ENCODE measurements around the gene METTL16.
"Not testable (repeated sequence)": the region's sequence is repeated elsewhere in the genome, so short reads cannot be mapped to it uniquely, and the experiment has no call there.

METTL16 gene, protein sequence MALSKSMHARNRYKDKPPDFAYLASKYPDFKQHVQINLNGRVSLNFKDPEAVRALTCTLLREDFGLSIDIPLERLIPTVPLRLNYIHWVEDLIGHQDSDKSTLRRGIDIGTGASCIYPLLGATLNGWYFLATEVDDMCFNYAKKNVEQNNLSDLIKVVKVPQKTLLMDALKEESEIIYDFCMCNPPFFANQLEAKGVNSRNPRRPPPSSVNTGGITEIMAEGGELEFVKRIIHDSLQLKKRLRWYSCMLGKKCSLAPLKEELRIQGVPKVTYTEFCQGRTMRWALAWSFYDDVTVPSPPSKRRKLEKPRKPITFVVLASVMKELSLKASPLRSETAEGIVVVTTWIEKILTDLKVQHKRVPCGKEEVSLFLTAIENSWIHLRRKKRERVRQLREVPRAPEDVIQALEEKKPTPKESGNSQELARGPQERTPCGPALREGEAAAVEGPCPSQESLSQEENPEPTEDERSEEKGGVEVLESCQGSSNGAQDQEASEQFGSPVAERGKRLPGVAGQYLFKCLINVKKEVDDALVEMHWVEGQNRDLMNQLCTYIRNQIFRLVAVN

DNA sequence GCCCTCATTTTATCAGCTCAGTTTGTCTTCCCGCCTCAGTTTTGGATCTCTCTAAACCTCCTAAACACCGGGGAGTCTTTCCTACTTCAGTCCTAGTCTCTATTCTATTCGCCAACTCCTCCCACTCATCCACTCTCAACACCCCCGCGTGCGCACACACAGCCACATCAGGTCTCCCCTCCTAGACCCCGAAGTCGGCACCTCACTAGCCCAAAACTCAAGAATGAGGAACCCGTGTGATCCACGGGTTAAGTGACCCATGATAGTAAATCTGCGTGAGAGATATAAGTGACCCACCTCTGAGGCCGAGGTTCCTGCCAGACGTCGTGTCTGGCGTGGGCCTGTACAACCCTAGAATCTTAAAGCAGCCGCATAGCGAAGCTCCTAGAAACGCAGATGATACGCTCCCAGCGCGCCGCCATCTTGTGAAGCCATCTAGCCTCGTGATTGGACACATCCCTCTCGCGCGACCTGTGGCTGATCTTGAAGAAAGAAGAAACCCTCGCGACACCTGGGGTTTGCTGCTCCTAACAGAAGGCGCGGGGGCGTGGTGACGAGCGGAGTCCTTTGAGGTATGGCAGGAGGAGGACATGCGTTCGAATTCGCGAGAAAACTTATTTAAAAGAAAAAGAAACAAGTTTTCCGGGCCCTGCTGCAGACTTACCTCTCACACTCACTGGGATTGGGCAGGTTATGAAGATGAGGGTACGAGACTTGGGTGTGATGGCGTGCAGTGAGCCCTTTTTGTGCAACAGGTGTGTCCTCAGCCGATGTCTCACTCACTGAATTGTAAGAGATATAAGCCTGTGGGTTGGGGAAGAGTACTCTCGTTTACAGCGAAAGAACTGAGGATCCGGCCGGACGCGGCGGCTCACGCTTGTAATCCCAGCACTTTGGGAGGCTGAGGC, at the start of gene METTL16:
Gene METTL16, minus strand, starts transcription at position 427 of the 908 bp plus-strand sequence. CDS start 9,557 bp downstream, outside the sequence.
- peak; percentile 98 to 99 for DNase-seq

DNA sequence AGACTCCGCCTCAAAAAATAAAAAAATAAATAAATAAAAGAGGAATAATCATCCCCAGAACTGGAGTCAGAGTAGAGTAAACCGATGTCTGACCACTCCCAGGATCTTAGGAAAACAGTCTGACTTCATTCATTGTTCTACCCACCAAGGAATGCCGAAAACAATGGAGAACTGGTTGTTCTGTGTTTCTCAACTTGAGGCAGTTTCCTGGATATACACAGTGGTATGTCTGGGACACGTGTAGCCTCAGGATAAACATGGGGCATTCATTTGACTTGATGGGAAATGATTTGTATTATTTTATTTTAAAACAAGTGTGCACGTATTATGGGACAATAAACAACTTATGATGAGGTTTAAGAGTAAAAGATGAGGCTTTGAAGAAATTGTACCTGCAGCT, 49.0 kb upstream of the METTL16 start:
- no peak for DNase-seq

DNA sequence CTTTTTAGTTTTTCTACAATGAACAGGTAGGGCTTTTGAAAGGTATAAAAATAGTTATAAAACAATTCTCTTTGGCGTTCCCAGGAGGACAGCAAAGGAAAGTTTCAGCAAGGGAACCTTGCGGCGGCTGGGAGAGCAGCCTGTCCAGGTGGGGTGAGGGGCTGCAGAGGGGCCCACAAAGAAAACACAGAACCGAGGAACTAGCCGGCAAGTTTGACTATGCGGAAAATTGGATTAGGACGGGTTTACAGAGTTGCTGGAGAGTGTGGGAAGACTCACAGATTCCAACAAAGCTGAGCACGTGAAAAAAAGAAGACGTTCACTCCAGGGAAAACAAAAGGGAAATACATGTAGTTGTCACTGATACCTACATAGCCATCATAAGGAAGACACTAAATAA, 40.2 kb upstream of the METTL16 start:
- DNase-seq, result no peak

- no peak for DNase-seq
Measured at GRCh38 chr17:2551493-2551892, 39.8 kb upstream of the METTL16 start.

DNA sequence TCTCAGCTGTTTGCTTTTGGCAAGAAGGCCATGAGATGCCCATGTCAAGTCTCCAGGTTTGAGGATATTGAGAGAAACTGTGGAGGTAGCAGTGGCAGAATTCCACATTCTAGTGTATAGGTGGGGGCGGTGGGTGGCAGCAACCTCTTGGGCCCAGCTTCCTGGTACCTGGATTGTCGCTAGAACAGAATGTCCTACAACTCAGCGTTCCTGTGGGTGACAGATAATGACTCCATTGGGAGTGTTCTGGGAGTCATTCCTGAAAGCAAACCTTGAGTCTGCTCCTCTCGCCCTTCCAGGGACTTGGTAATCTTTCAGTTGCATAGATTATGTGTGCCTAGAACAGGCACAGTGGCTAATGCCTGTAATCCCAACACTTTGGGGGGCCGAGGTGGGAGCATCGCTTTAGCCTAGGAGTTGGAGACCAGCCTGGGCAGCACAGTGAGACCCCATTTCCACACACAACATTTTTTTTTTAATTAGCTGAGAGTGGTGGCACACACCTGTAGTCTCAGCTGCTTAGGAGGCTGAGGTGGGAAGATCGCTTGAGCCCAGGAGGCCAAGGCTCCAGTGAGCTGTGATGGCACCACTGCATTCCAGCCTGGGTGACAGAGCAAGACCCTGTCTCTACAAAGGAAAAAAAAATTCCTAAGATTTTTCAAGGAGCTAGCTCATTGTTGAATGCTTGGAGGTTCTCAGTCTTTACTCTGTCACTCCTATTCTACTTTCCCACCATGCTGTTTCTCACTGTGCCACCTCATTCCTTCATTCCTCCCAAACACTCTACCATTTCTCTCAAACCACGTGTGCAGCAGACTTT, 37.9 kb upstream of the METTL16 start:
- no peak for DNase-seq

DNA sequence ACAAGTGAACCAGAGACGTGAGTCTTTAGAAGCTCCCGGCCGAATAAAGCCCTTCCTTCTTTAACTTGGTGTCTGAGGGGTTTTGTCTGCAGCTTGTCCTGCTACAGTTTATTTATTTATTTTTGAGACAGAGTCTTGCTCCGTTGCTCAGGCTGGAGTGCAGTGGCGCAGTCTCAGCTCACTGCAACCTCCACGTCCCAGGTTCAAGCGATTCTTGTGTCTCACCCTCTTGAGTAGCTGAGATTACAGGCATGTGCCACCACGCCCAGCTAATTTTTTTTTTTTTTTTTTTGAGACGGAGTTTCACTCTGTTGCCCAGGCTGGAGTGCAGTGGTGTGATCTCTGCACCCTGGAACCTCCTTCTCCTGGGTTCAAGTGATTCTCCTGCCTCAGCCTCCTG, 36.3 kb upstream of the METTL16 start:
- not testable (repeated sequence) for DNase-seq

DNA sequence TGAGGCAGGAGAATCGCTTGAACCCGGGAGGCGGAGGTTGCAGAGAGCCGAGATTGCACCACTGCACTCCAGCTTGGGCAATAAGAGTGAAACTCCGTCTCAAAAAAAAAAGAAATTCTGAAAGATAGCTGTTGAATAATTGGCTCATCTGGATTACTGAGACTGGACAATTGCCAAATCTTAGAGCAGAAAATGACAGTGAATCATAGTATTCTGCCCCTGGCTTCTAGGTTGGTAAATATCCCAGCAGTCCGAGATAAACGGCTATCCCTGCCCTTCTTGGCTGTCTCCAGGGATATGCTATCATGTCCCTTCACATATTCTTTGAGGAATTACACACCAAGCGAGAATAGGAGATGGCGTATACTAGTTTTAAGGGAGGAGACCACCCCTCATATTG, 35.5 kb upstream of the METTL16 start:
- DNase-seq, result no peak

- no peak for DNase-seq
Measured at GRCh38 chr17:2545393-2545792, 33.7 kb upstream of the METTL16 start.

GRCh38 chr17:2542456-2542855, 30.8 kb upstream of the METTL16 start:
- no peak for DNase-seq

GRCh38 chr17:2542056-2542455, 30.4 kb upstream of the METTL16 start:
- no peak for DNase-seq

DNA sequence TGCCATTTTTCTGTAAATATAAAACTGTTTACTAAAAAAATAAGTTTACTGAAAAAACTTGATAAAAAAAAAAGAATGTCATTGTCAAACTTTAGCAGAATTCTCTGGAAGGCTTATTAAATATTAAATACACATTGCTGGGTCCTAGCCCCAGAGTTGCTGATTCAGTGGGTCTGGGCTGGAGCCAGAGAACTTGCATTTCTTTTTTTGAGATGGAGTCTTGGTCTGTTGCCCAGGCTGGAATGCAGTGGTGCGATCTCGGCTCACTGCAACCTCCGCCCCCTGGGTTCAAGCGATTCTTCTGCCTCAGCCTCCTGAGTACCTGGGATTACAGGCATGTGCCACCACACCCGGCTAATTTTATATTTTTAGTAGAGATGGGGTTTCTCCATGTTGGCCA, 25.9 kb upstream of the METTL16 start:
- DNase-seq, result not testable (repeated sequence)

DNA sequence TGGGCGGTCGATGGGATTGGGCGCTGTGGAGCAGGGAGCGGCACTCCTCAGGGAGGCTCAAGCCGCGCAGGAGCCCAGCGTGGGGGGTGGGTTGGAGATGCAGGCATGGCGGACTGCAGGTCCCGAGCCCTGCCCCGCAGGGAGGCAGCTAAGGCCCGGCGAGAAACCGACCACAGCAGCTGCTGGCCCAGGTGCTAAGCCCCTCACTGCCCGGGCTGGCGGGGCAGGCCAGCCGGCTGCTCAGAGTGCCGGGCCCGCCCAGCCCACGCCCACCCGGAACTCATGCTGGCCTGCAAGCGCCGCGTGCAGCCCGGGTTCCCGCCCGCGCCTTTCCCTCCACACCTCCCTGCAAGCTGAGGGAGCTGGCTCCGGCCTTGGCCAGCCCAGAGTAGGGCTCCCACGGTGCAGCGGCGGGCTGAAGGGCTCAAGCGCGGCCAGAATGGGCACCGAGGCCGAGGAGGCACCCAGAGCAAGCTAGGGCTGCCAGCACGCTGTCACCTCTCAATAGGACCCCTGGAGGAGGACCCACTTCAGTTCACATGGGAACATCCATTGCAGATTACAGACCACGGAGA, 20.5 kb upstream of the METTL16 start:
- DNase-seq, result no peak

- not testable (repeated sequence) for DNase-seq
Measured at GRCh38 chr17:2531243-2531954, 19.7 kb upstream of the METTL16 start.

GRCh38 chr17:2521775-2522410, 10.2 kb upstream of the METTL16 start:
- not testable (repeated sequence) for DNase-seq

DNA sequence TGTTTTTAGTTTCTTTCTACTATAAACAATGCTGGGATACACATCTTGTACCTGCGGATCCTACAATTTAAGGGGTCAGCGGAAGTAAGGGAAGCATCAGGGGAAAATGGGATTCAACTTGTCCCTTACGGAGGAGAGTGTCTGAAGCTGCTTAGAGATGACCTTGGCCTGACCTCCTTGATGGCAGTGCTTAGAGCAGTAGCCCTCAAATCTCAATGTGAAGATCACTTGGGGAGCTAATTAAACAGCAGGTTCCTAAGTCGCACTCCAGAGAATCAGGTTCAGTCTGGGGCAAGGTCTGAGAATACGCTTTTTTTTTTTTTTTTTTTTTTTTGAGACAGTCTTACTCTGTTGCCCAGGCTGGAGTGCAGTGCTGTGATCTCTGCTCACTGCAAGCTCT, 9.6 kb upstream of the METTL16 start:
- no peak for DNase-seq

DNA sequence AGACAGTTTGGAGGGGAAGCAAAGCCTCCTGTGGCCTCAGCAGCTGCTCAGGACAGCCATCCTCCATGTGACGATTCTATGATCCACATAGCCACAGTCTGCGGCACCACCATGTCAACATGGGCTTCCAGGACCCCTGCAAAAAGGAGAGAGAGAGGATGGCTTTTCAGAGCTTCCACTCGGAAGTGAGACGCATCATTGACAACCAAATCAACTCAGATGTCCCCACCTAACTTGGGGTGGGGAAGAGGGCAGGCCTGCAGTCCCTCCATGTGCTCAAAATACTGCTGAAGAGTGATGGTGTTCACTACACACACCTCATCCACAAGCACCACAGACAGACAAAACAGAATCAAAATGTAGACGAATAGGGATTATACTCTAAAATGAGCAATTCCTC, 5.9 kb upstream of the METTL16 start:
- no peak for DNase-seq

- no peak for DNase-seq
Measured at GRCh38 chr17:2511138-2511461, 588 bp downstream of the METTL16 start.

DNA sequence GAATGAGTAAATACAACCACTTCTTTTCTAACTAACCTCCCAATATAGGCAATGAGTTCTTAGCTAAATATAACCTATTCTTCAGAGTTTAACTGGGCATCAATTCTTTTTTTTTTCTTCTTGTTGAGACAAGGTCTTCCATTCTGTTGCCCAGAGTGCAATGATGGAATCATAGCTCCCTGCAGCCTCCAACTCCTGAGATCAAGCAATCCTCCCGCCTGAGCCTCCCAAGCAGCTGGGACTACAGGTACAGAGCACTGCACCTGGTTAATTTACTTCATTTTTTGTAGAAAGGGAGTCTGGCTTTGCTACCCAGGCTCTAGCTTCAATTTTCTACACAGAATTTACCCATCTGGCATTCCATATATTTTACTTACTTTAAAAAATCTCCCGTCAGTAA, 1.1 kb downstream of the METTL16 start:
- no peak for DNase-seq

- no peak for DNase-seq
Measured at GRCh38 chr17:2508035-2508434, 3.7 kb downstream of the METTL16 start.

DNA sequence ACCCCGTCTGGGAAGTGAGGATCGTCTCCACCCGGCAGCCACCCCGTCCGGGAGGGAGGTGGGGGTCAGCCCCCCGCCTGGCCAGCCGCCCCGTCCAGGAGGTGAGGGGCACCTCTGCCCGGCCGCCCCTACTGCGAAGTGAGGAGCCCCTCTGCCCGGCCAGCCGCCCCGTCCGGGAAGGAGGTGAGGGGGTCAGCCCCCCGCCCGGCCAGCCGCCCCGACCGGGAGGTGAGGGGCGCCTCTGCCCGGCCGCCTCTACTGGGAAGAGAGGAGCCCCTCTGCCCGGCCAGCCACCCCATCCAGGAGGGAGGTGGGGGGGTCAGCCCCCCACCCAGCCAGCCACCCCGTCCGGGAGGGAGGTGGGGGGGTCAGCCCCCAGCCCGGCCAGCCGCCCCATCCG, 4.7 kb downstream of the METTL16 start:
- DNase-seq, result not testable (repeated sequence)

GRCh38 chr17:2503627-2504026, 8.1 kb downstream of the METTL16 start:
- DNase-seq, result no peak

All from stimulated activated CD4-positive, alpha-beta T cell treated with anti-CD3 and anti-CD28 coated beads, Interleukin-2, amount 100 ng/mL, for 24 hours (primary cell).